GM21390 (cell line): ENCODE measurements around the gene TANGO6.
"Not testable (repeated sequence)": the region's sequence is repeated elsewhere in the genome, so short reads cannot be mapped to it uniquely, and the experiment has no call there.

Source experiments
- ATAC-seq: cut with Tn5 transposase; IDR thresholded peaks from one replicate; pipeline ENCODE4 v1.9.1; 2021; ENCODE audit not compliant: unreplicated experiment

TANGO6 gene

GRCh38 chr16:68843482-68844210, at the start of gene TANGO6:
TSS of gene TANGO6 (plus strand) at chr16:68843531. CDS start at chr16:68843618, 87 bp downstream.
- peak; percentile 86 for ATAC-seq

- no peak for ATAC-seq
Observed at GRCh38 chr16:68798398-68798797, 44.9 kb upstream of the TANGO6 start.

- peak; percentile 65 for ATAC-seq
Observed at GRCh38 chr16:68800257-68800875, 43.0 kb upstream of the TANGO6 start.

GRCh38 chr16:68802190-68802589, 41.1 kb upstream of the TANGO6 start:
- ATAC-seq: no peak

GRCh38 chr16:68806422-68806821, 36.9 kb upstream of the TANGO6 start:
- no peak for ATAC-seq

GRCh38 chr16:68806981-68807380, 36.4 kb upstream of the TANGO6 start:
- no peak for ATAC-seq

- no peak for ATAC-seq
Observed at GRCh38 chr16:68814516-68814915, 28.8 kb upstream of the TANGO6 start.

GRCh38 chr16:68823401-68824135, 19.8 kb upstream of the TANGO6 start:
- no peak for ATAC-seq

GRCh38 chr16:68825427-68825826, 17.9 kb upstream of the TANGO6 start:
- no peak for ATAC-seq

GRCh38 chr16:68826652-68827051, 16.7 kb upstream of the TANGO6 start:
- no peak for ATAC-seq

GRCh38 chr16:68833251-68833650, 10.1 kb upstream of the TANGO6 start:
- ATAC-seq: no peak

- ATAC-seq: no peak
Observed at GRCh38 chr16:68834550-68834949, 8.8 kb upstream of the TANGO6 start.

GRCh38 chr16:68835970-68836369, 7.4 kb upstream of the TANGO6 start:
- ATAC-seq: no peak

- no peak for ATAC-seq
Observed at GRCh38 chr16:68839831-68840230, 3.5 kb upstream of the TANGO6 start.

- ATAC-seq: not testable (repeated sequence)
Observed at GRCh38 chr16:68842964-68843481, 308 bp upstream of the TANGO6 start.

GRCh38 chr16:68844211-68844564, 857 bp downstream of the TANGO6 start:
- no peak for ATAC-seq

GRCh38 chr16:68848786-68849185, 5.5 kb downstream of the TANGO6 start:
- ATAC-seq: no peak

- ATAC-seq: no peak
Observed at GRCh38 chr16:68850481-68850880, 7.2 kb downstream of the TANGO6 start.

GRCh38 chr16:68851601-68852000, 8.3 kb downstream of the TANGO6 start:
- no peak for ATAC-seq

GRCh38 chr16:68857479-68857878, 14.1 kb downstream of the TANGO6 start:
- no peak for ATAC-seq

GRCh38 chr16:68859828-68860227, 16.5 kb downstream of the TANGO6 start:
- no peak for ATAC-seq
